GM12875 (cell line): ENCODE data around the gene SLC39A11.

Experiments used
- H3K4me3 ChIP-seq: one replicate; pipeline ENCODE4 v1.5.1; 2011; ENCODE audit warnings: low read depth, low read length, control low read depth
- TF ChIP-seq, protein P1 (sequence below): IDR thresholded peaks from 2 replicates; pipeline ENCODE4 v1.5.1; 2011; ENCODE audit warnings: low read depth, mild to moderate bottlenecking, control low read depth, inconsistent platforms, low read length, moderate library complexity, borderline replicate concordance; ENCODE audit not compliant: insufficient read depth

The SLC39A11 gene

DNA sequence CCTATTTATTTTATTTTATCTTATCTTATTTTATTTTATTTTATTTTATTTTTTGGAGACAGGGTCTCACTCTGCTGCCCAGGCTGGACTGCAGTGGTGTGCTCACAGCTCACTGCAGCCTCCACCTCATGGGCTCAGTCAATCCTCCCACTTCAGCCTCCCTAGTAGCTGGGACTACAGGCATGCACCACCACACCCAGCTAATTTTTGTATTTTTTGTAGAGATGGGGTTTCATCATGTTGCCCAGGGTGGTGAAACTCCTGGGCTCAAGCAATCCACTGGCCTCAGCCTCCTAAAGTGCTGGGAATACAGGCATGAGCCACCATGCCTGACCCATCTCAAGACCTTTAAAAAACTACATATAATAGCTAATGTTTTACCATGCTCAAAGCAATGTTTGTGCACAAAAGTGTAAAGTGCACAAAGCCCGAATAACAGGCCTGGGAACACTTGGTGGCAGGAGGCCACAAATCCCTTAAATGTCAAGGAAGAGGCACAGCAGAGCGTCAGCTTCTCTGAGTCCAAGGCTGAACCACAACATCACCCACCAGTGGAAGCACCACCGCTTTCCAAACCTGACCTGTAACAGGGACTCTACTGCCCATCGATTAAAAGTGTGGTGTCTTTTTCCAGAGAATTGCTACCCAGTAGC, 30.6 kb upstream of the SLC39A11 start:
- TF ChIP-seq, protein P1, sequence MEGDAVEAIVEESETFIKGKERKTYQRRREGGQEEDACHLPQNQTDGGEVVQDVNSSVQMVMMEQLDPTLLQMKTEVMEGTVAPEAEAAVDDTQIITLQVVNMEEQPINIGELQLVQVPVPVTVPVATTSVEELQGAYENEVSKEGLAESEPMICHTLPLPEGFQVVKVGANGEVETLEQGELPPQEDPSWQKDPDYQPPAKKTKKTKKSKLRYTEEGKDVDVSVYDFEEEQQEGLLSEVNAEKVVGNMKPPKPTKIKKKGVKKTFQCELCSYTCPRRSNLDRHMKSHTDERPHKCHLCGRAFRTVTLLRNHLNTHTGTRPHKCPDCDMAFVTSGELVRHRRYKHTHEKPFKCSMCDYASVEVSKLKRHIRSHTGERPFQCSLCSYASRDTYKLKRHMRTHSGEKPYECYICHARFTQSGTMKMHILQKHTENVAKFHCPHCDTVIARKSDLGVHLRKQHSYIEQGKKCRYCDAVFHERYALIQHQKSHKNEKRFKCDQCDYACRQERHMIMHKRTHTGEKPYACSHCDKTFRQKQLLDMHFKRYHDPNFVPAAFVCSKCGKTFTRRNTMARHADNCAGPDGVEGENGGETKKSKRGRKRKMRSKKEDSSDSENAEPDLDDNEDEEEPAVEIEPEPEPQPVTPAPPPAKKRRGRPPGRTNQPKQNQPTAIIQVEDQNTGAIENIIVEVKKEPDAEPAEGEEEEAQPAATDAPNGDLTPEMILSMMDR, result no peak
- H3K4me3 ChIP-seq, result no peak overlapping the region

DNA sequence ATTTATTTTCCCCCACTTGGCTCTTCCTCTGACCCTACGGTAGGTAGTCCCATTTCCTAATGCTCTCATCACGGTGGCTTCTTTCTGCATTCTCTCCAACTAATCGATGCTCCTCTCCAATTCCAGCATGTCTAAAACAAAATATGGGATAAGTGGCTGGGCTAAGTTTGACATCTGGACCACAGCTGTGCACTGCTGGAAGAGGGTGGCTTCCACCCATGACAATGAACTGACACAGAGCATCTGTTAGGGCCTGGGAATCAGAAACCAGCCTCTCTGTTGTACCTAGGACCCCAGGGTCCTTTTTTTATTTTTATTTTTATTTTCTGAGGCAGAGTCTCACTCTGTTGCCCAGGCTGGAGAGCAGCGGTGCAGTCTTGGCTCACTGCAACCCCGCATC, 29.0 kb upstream of the SLC39A11 start:
- TF ChIP-seq, protein P1, result no peak
- no peak overlapping the region for H3K4me3 ChIP-seq

DNA sequence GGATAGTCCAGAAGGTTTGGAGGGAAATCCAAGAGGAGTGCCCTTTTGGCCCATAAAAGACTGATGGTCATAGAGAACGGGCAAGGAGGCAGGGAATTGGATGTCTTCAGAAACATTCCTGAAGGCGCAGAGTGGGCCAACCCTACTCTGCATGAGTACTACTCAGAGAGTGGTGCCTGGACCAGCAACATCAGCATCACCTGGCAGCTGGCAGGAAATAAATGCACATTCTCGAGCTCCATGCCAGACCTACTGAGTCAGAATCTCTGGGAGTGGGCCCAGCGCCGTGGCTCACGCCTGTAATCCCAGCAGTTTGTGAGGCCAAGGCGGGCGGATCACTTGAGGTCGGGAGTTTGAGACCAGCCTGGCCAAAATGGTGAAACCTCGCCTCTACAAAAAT, 27.1 kb upstream of the SLC39A11 start:
- TF ChIP-seq, protein P1, result no peak
- no peak overlapping the region for H3K4me3 ChIP-seq

DNA sequence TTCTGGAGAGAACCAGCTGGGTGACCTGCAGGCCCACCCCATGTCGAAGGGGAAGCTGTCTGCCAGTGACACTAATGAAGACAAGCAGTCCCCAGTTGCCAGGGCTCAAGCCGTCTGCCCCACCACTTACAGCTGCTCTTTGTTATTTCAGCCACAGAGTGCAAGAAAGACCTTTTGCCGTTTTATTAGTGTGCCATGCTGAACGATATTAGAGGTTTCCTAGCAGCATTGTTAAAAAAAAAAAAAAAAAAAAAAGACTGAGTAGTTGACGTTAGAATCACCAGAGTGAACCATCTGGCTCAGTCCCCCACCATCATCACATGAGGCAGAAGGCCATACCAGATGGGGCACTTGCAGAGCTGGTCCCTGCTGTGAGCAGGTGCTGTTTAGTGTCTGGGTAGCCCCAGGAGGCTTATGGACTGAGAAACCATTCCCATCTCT, 26.5 kb upstream of the SLC39A11 start:
- TF ChIP-seq, protein P1, result no peak
- H3K4me3 ChIP-seq, result no peak overlapping the region

DNA sequence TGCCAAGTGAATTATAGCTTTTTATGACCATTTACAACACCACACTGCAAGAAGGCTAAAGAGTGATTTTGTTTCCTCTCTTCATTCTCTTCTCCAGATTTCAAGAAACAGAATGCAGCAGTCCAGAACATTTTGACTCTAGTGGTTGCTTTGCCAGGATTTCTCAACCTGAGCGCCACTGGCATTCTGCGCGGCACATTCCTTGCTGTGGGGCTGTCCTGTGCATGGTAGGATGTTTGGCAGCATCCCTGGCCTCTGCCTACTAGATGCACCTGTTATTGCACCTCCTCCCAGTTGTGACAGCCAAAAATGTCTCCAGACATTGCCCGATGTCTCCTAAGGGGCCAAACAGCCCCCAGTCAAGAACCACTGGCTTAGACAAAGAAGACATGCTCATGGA, 25.7 kb upstream of the SLC39A11 start:
- H3K4me3 ChIP-seq, result no peak overlapping the region
- TF ChIP-seq, protein P1, result no peak

DNA sequence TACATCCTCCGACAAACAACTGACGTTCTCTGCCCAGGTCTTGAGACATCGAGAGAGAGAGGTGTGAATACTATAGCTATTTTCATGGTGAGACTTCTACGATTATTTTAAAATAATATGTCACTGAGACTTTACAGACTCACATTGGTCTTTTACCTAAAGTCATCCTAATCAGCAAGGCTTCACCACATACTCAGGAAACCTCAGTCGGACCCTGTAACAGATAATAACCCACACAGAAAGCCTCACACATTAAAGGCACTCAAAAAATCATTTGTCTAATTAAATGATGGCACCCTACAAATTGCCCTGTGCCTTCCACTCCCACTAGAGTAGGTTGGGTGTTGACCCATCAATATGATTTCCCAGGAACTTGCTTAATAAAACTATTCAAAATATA, 19.8 kb upstream of the SLC39A11 start:
- no peak overlapping the region for H3K4me3 ChIP-seq
- TF ChIP-seq, protein P1, result no peak

DNA sequence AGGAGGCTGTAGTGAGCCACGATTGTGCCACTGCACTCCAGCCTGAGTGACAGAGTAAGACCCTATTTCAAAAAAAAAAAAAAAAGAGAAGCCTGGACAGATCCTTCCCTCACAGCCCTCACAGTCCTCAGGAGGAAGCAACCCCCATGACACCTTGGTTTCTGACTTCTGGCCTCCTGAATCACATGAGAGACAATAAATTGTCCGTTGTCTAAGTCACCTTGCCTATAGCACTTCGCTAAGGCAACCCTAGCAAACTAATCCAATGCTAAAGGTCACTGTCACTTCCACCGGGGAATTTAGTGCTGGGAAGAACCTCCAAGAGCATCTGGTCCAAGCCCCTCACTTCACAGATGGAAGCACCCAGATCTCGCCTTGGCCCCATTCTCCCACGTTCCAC, 18.9 kb upstream of the SLC39A11 start:
- H3K4me3 ChIP-seq, result no peak overlapping the region
- TF ChIP-seq, protein P1, result no peak
